ENCODE results near the gene GPR176.

GPR176 gene

GRCh38 chr15:39807791-39808190, 112.3 kb downstream of the GPR176 start:
- DNase-seq (ENCODE audit: low read depth): no peak

- DNase-seq (ENCODE audit: low read depth): no peak
Observed at GRCh38 chr15:39804026-39804425, 116.0 kb downstream of the GPR176 start.

GRCh38 chr15:39803016-39803415, 117.0 kb downstream of the GPR176 start:
- no peak for DNase-seq (ENCODE audit: low read depth)

- DNase-seq (ENCODE audit: low read depth): no peak
Observed at GRCh38 chr15:39801641-39802309, 118.3 kb downstream of the GPR176 start.

GRCh38 chr15:39799552-39800011, 120.5 kb downstream of the GPR176 start:
- DNase-seq (ENCODE audit: low read depth): no peak

GRCh38 chr15:39798382-39798781, 121.7 kb downstream of the GPR176 start:
- DNase-seq (ENCODE audit: low read depth): no peak

- no peak for DNase-seq (ENCODE audit: low read depth)
Observed at GRCh38 chr15:39797407-39797806, 122.7 kb downstream of the GPR176 start.

- DNase-seq (ENCODE audit: low read depth): no peak
Observed at GRCh38 chr15:39796601-39797000, 123.5 kb downstream of the GPR176 start.

GRCh38 chr15:39795486-39795885, 124.6 kb downstream of the GPR176 start:
- no peak for DNase-seq (ENCODE audit: low read depth)

- DNase-seq (ENCODE audit: low read depth): no peak
Observed at GRCh38 chr15:39794954-39795353, 125.1 kb downstream of the GPR176 start.

- no peak for DNase-seq (ENCODE audit: low read depth)
Observed at GRCh38 chr15:39793923-39794322, 126.1 kb downstream of the GPR176 start.

GRCh38 chr15:39792844-39793335, 127.2 kb downstream of the GPR176 start:
- DNase-seq (ENCODE audit: low read depth): no peak

GRCh38 chr15:39792025-39792843, 127.8 kb downstream of the GPR176 start:
- DNase-seq (ENCODE audit: low read depth): no peak

GRCh38 chr15:39789736-39790135, 130.3 kb downstream of the GPR176 start:
- no peak for DNase-seq (ENCODE audit: low read depth)

GRCh38 chr15:39788800-39789565, 131.1 kb downstream of the GPR176 start:
- no peak for DNase-seq (ENCODE audit: low read depth)

- DNase-seq (ENCODE audit: low read depth): no peak
Observed at GRCh38 chr15:39788108-39788507, 132.0 kb downstream of the GPR176 start.

GRCh38 chr15:39787479-39787878, 132.6 kb downstream of the GPR176 start:
- no peak for DNase-seq (ENCODE audit: low read depth)

GRCh38 chr15:39786447-39787056, 133.5 kb downstream of the GPR176 start:
- DNase-seq (ENCODE audit: low read depth): no peak

GRCh38 chr15:39785841-39786240, 134.2 kb downstream of the GPR176 start:
- no peak for DNase-seq (ENCODE audit: low read depth)

GRCh38 chr15:39785139-39785538, 134.9 kb downstream of the GPR176 start:
- DNase-seq (ENCODE audit: low read depth): no peak

GRCh38 chr15:39784638-39785037, 135.4 kb downstream of the GPR176 start:
- DNase-seq (ENCODE audit: low read depth): no peak

- no peak for DNase-seq (ENCODE audit: low read depth)
Observed at GRCh38 chr15:39784125-39784524, 135.9 kb downstream of the GPR176 start.
